Measurements from ENCODE around the gene SLC25A42. TPM values are rescaled to one million over a fixed set of nuclear protein-coding genes. Genes with fewer than 3 reads are reported as not detected.

Gene SLC25A42
- total RNA-seq, 1 donor from 2014 or later = 2.8 TPM

GRCh38 chr19:19077103-19077502, 13.3 kb downstream of the SLC25A42 start:
- H3K4me3 ChIP-seq (ENCODE audit: low read depth, low read length) = no peak overlapping the region
- H3K27me3 ChIP-seq (ENCODE audit: control insufficient read depth, insufficient read depth, low read length) = peaks cover 3% of the 10 kb centered on the region
- DNase-seq (ENCODE audit: low read depth) = no peak
- H3K36me3 ChIP-seq (ENCODE audit: control insufficient read depth, insufficient read depth, low read length) = no peaks in the 10 kb centered on the region
- TF ChIP-seq CTCF (IDR thresholded peaks at IDR 0.05; ENCODE audit: insufficient read depth, low read length, poor library complexity, severe bottlenecking) = no peak

GRCh38 chr19:19078801-19079200, 15.0 kb downstream of the SLC25A42 start:
- Histone ChIP-seq H3K36me3 (ENCODE audit: control insufficient read depth, insufficient read depth, low read length) (no peaks in the 10 kb centered on the region), H3K27me3 (ENCODE audit: control insufficient read depth, insufficient read depth, low read length) (peaks cover 3% of the 10 kb centered on the region), H3K4me3 (ENCODE audit: low read depth, low read length) (no peak overlapping the region)
- no peak for TF ChIP-seq CTCF (IDR thresholded peaks at IDR 0.05; ENCODE audit: insufficient read depth, low read length, poor library complexity, severe bottlenecking)
- no peak for DNase-seq (ENCODE audit: low read depth)

- DNase-seq (ENCODE audit: low read depth) = no peak
- TF ChIP-seq CTCF (IDR thresholded peaks at IDR 0.05; ENCODE audit: insufficient read depth, low read length, poor library complexity, severe bottlenecking) = no peak
- Histone ChIP-seq H3K4me3 (ENCODE audit: low read depth, low read length) (no peak overlapping the region), H3K36me3 (ENCODE audit: control insufficient read depth, insufficient read depth, low read length) (no peaks in the 10 kb centered on the region), H3K27me3 (ENCODE audit: control insufficient read depth, insufficient read depth, low read length) (peaks cover 3% of the 10 kb centered on the region)
These were observed 15.8 kb downstream of the SLC25A42 start for GRCh38 chr19:19079571-19079970.

GRCh38 chr19:19081642-19082151, 17.9 kb downstream of the SLC25A42 start:
- no peak for TF ChIP-seq CTCF (IDR thresholded peaks at IDR 0.05; ENCODE audit: insufficient read depth, low read length, poor library complexity, severe bottlenecking)
- H3K36me3 ChIP-seq (ENCODE audit: control insufficient read depth, insufficient read depth, low read length) = no peaks in the 10 kb centered on the region
- no peak for DNase-seq (ENCODE audit: low read depth)
- H3K4me3 ChIP-seq (ENCODE audit: low read depth, low read length) = no peak overlapping the region
- peaks cover 3% of the 10 kb centered on the region for H3K27me3 ChIP-seq (ENCODE audit: control insufficient read depth, insufficient read depth, low read length)

- H3K36me3 ChIP-seq (ENCODE audit: control insufficient read depth, insufficient read depth, low read length) = no peaks in the 10 kb centered on the region
- DNase-seq (ENCODE audit: low read depth) = no peak
- peaks cover 3% of the 10 kb centered on the region for H3K27me3 ChIP-seq (ENCODE audit: control insufficient read depth, insufficient read depth, low read length)
- H3K4me3 ChIP-seq (ENCODE audit: low read depth, low read length) = no peak overlapping the region
- TF ChIP-seq CTCF (IDR thresholded peaks at IDR 0.05; ENCODE audit: insufficient read depth, low read length, poor library complexity, severe bottlenecking) = no peak
These were observed 19.8 kb downstream of the SLC25A42 start for GRCh38 chr19:19083413-19084178.

GRCh38 chr19:19087676-19088075, 23.9 kb downstream of the SLC25A42 start:
- TF ChIP-seq CTCF (IDR thresholded peaks at IDR 0.05; ENCODE audit: insufficient read depth, low read length, poor library complexity, severe bottlenecking) = no peak
- Histone ChIP-seq H3K36me3 (ENCODE audit: control insufficient read depth, insufficient read depth, low read length) (no peaks in the 10 kb centered on the region), H3K27me3 (ENCODE audit: control insufficient read depth, insufficient read depth, low read length) (no peaks in the 10 kb centered on the region), H3K4me3 (ENCODE audit: low read depth, low read length) (no peak overlapping the region)
- no peak for DNase-seq (ENCODE audit: low read depth)

Data from kidney epithelial cell (primary cell).